HG02981 (cell line): ENCODE results near the gene FBXL15.
"Not testable (repeated sequence)": the region's sequence is repeated elsewhere in the genome, so short reads cannot be mapped to it uniquely, and the experiment has no call there.

Experiments used
- ATAC-seq: cut with Tn5 transposase; IDR thresholded peaks from one replicate; pipeline ENCODE4 v1.9.1; 2021; ENCODE audit warnings: mild to moderate bottlenecking, moderate library complexity; ENCODE audit not compliant: unreplicated experiment

FBXL15 gene

GRCh38 chr10:102452672-102453340 lies 32.2 kb downstream of the FBXL15 start:
- ATAC-seq, result no peak

DNA sequence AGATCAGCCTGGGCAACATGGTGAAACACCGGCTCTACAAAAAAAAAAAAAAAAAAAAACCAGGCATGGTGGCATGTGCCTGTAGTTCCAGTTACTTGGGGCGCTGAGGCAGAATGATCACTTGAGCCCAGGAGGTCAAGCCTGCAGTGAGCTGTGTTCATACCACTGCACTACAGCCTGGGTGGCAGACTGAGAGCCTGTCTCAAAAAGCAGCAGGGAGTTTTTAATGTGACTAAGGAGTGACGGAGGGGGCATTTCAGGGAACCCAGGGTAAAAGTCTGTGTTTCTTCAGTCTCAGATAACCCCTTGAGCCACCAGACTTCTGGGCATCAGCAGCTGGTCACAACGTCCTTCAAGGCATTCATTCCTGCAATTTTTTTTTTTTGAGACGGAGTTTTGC lies 32.9 kb downstream of the FBXL15 start:
- no peak for ATAC-seq

- not testable (repeated sequence) for ATAC-seq
Observed at GRCh38 chr10:102454662-102455487, 34.2 kb downstream of the FBXL15 start.

DNA sequence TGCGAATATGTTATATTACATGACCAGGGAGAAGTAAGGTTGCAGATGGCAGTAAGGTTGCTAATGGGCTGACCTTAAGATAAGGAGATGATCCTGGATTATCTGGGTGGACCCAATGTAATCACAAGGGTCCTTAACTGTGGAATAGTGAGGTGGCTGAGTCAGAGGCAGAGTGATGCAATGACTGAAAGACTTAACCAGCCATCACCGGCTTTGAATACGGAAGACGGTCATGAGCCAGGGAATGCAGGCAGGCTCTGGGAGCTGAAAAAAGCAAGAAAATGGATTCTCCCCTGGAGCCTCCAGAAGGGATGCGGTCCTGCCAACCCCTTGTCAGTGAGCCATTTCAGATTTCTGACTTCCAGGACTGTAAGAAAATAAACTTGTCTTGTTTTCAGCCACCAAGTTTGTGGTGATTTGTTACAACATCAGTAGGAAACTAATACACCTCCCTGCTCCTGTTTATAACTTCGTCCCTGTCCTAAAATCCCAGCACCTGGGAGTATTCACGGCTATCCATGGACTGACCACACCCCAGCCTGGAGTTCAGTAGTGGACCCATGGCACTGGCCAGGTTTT lies 35.3 kb downstream of the FBXL15 start:
- ATAC-seq, result no peak

GRCh38 chr10:102457591-102458150 lies 37.0 kb downstream of the FBXL15 start:
- no peak for ATAC-seq

- ATAC-seq, result no peak
Observed at GRCh38 chr10:102458656-102459055, 38.0 kb downstream of the FBXL15 start.

DNA sequence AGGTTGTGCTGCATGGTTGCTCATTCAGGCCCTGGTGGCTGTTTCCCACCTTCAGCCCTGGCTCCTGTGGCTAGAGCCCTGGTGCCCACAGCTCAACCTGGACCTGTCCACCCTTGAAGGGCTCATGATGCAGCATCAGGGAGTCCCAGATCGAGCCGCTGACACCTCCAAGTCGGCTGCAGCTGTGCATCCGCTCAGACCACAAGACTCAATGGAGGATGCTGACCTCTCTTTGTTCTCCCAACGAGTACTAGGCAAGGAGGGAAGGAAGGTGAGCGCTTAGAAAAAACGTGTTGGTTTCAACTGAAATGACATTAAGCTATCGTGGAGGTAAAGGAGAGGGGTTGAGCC lies 40.2 kb downstream of the FBXL15 start:
- peak; percentile 17 for ATAC-seq

- ATAC-seq, result peak; percentile 83
Observed at GRCh38 chr10:102461187-102462054, 40.8 kb downstream of the FBXL15 start.

DNA sequence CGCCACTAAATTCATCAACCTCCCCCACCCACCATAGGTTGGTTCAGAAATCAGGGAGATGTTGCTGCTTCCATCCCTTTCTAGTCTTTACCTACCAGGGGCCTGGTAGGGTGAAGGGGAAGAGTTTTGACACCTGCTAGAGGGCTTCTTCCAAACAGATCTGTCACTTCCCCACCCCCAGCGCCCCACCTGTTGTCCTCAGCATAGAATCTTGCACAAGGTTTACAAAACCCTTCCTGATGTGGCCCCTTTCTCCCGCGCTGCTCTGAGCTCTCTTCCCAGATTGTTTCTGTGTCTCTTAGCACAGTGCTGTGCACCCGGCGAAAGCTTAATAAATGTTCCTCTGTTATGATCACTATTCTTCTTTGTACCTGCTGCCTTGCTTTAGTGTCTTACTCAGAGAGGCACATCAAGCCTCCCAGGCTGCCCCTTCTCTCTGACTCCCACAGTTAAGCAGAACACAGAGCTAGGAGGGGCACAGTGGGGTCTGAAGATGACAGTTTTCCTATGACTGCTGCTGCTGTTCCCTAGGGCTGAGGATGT lies 41.9 kb downstream of the FBXL15 start:
- no peak for ATAC-seq

DNA sequence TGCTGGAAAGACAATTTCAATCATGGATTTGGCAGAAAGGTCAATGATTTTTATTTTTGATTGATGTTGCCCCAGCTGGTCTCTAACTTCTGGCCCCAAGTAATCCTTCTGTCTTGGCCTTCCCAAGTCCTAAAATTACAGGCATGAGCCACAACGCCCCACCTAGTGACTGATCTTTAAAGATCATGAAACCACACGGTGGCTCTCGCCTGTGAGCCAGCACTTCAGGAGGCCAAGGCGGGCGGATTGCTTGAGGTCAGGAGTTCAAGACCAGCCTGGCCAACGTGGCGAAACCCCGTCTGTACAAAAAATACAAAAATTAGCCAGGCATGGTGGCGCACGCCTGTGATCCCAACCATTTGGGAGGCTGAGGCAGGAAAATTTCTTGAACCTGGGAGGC lies 43.3 kb downstream of the FBXL15 start:
- no peak for ATAC-seq

DNA sequence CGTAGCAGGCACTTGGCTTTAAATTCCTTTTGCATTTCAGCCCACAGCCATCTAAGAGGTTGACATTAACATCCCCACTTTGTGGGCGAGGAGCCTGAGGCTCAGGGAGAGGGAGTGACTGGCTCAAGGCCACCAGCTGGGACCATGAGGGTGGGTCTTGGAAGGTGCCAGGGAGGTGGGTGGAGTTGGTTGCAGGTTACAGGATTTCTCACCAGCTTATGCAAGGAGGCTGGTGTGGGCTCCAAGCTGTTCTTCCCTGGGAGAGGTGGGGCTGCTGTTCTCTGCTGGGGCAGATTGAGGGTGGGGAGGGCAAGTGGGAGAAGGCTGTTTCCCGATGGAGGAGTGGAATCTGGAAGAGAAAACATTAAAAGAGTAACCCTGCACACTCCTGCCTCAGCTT lies 44.8 kb downstream of the FBXL15 start:
- ATAC-seq, result no peak

DNA sequence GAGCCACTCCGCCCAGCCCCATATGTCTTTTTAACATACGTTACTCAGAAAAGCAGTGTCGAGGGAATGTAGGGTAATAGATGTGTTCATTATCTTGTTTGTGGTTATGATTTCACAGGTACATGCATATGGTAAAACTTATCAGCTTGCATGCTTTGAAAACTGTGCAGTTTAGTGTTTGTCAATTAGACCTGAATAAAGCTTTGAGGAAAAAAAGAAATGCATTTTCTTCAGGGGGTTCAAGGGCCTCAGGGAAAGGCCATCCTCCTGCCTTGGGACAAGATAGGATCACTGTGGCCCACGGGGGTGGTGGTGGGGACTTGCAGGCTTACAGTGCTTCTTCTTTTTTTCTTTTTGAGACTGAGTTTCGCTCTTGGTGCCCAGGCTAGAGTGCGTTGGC lies 46.7 kb downstream of the FBXL15 start:
- no peak for ATAC-seq

DNA sequence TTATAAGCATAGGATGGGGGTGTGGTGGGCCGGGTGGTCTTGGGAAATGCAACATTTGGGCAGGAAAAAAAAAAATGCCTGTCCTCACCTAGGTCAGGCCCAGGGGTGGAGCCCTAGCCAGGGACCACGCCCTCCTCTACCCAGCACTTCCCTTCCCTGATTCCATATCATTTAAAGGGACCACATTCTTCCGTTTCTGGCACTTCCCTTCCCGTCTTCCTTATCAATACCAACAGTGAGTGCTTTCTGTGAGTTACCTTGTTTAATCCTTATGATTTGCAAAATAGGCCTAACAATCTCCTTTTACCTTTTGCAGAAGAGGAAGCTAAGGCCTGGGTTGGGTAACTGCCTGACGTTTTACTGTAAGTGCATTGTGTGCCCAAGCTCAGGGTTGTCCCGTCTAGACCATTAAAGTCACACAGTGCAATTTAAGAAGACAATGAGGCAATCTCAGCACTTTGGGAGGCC lies 47.4 kb downstream of the FBXL15 start:
- no peak for ATAC-seq

DNA sequence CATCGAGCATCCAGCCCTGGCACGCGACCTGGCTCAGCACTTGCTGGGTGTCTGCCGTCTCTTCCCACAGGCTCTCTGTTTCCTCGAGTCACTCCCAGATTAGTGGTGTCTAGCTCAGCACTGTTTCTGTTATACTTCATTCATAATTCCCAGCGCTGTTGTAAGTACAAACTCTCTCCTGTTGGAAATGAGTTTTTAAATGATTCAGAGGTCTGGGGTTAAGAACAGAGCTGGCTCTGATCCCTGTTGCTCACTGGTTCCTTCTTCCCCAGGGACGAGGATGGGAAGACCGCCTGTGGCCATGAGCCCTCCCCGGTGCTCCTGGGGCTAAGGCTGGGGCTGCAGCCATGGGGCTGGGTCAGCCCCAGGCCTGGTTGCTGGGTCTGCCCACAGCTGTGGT lies 48.0 kb downstream of the FBXL15 start:
- ATAC-seq, result no peak

GRCh38 chr10:102470579-102471546 lies 50.2 kb downstream of the FBXL15 start:
- no peak for ATAC-seq
